Activated gamma-delta T cell treated with Interleukin-2 at 50 U/mL for 16 hours (primary cell): Measurements from ENCODE around the gene CSNK2A2.

Experiments used
- DNase-seq: peaks from one replicate; pipeline ENCODE4 v3.0.0-alpha.2; 2020

Gene CSNK2A2

DNA sequence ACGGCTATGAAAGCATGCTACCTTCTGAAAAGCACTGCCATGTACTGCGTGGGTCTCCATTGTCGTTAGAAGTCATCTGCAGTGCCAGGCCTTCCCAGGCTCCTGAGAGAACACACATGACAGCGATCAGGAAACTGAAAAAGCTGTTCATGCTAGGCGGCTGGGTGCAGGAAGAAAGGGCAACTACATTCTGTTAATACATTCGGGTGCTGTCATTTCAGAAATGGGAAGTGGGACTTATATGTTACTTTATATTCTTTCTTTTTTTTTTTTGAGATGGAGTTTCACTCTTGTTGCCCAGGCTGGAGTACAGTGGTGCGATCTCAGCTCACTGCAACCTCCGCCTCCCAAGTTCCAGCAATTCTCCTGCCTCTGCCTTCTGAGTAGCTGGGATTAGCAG is 88.6 kb downstream of the CSNK2A2 start:
- no peak for DNase-seq
